Activated CD4-positive, alpha-beta memory T cell treated with anti-CD3 and anti-CD28 coated beads, Interleukin-2, amount 10 ng/mL, durations not matched to agents 7 days and 5 days (primary cell): Measurements from ENCODE around the gene SULT1A4. TPM values are rescaled to one million over a fixed set of nuclear protein-coding genes. Genes with fewer than 3 reads are reported as not detected.
A peak's percentile ranks its signal among the peaks of the same experiment; 100 is the strongest.
"Not testable (repeated sequence)": the region's sequence is repeated elsewhere in the genome, so short reads cannot be mapped to it uniquely, and the experiment has no call there.

Experiments
- CTCF ChIA-PET: fragments of 350-600 bp; sonication (Branson Sonifier 250); formaldehyde crosslinking; loops from one replicate; lab custom pipeline; 2021; ENCODE audit warnings: antibody characterized with exemption, inconsistent platforms; lab: Charles Lee
- POLR2A ChIA-PET: fragments of 350-600 bp; sonication (Branson Sonifier 250); formaldehyde crosslinking; loops from one replicate; lab custom pipeline; 2021; ENCODE audit warnings: antibody characterized with exemption; lab: Charles Lee
- DNase-seq: peaks from one replicate; pipeline ENCODE4 v3.0.0-alpha.2; 2020
- H3K27ac Mint-ChIP-seq: one replicate; pipeline ENCODE4 v1.8.0; 2021; ENCODE audit warnings: mild to moderate bottlenecking, mixed read lengths
- H3K27me3 Mint-ChIP-seq: one replicate; pipeline ENCODE4 v1.8.0; 2021; ENCODE audit warnings: mixed read lengths
- H3K36me3 Mint-ChIP-seq: one replicate; pipeline ENCODE4 v1.8.0; 2021; ENCODE audit warnings: low read depth, mixed read lengths
- H3K4me1 Mint-ChIP-seq: one replicate; pipeline ENCODE4 v1.8.0; 2021; ENCODE audit warnings: mixed read lengths
- H3K4me3 Mint-ChIP-seq: one replicate; pipeline ENCODE4 v1.8.0; 2021; ENCODE audit warnings: mild to moderate bottlenecking, mixed read lengths
- H3K9me3 Mint-ChIP-seq: one replicate; pipeline ENCODE4 v1.8.0; 2021; ENCODE audit warnings: mixed read lengths
- total RNA-seq, 2 experiments: library from RNA; stranded (reverse); gene quantifications; one replicate each; pipeline ENCODE4 v1.2.3, GENCODE V29; 2021

Gene SULT1A4
- total RNA-seq: 1 to 10 TPM; 1.9 to 2.4 TPM

DNA sequence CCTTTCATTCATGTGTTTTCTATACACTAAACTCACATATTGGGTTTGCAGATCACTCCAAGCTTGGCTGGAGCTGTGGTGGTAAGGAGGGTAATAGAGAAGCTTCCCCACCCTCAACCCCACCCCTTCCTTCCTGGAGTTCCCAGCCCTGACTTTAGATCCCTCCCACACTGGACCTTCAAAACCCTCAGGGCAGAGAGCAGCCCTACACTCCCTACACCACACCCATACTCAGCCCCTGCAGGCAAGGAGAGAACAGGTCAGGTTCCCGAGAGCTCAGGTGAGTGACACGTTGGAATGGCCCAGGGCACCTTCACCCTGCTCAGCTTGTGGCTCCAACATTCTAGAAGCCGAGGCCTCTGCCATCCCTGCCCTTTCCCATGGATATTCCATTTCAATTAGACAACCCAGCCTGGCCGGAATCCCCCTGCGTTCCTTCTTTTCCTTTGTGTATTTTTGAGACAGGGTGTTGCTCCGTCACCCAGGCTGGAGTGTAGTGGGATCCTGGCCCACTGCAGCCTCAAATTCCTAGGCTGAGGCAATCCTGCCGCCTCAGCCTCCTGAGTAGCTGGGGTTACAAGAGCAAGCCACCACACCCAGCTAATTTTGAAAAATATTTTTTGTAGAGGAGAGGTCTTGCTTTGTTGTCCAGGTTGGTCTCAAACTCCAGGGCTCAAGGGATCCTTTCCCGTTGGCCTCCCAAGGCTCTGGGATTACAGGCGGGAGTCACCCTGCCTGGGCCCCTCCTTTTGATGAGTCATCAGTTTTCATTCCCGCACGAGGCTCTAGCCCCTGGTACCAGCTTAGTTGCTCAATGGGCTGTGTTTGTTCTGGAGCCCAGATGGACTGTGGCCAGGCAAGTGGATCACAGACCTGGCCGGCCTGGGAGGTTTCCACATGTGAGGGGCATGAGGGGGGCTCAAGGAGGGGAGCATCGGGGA lies at the start of gene SULT1A4:
TSS of gene SULT1A4 (plus strand) at position 208 of the 941 bp plus-strand sequence. CDS start 1,473 bp downstream, outside the sequence.
- H3K4me3 Mint-ChIP-seq, H3K27me3 Mint-ChIP-seq, H3K9me3 Mint-ChIP-seq, CTCF ChIA-PET, H3K36me3 Mint-ChIP-seq, DNase-seq, H3K27ac Mint-ChIP-seq, H3K4me1 Mint-ChIP-seq, POLR2A ChIA-PET: not testable (repeated sequence)

DNA sequence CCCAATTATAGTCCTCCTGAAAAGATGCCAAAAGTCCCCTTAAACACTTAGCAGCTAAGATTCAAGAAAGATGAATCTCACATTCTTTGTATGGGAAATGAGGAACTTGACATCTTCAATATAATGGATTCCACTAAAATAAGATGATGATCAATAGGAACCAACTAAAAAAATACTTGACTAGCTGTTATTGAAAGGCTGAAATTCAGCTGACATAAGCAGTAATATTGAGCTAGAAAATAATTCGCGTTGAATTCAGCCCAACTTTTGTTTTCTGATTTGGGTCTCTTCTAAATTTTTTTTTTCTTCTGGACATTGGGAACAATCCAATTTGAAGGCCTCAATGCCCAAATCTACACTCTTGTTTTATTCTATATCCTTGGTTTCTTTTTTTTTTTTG lies 36.1 kb upstream of the SULT1A4 start:
- DNase-seq, H3K4me1 Mint-ChIP-seq, H3K4me3 Mint-ChIP-seq, H3K9me3 Mint-ChIP-seq, H3K27me3 Mint-ChIP-seq, H3K27ac Mint-ChIP-seq, POLR2A ChIA-PET, CTCF ChIA-PET: not testable (repeated sequence)
- H3K36me3 Mint-ChIP-seq: peaks cover 11% of the 10 kb centered on the region

DNA sequence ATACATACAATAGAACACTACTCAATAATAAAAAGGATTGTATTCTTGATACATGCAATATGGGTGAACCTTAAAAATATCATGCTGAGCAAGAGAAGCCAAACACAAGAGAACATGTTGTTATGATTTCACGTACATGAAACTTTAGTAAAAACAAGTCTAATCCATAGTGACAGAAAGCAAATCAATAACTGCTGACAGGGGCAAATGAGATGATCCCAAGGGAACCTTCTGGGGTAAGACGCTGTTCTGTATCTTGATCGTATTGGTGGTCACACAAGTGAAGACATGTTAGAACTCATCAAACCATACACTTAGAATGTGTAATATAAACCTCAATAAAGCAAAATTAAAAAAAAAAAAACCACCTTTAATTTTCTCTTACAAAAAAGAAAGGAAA lies 34.3 kb upstream of the SULT1A4 start:
- DNase-seq, POLR2A ChIA-PET, H3K4me3 Mint-ChIP-seq, H3K27me3 Mint-ChIP-seq, CTCF ChIA-PET, H3K27ac Mint-ChIP-seq, H3K9me3 Mint-ChIP-seq: not testable (repeated sequence)
- Mint-ChIP-seq H3K4me1 (peaks cover 14% of the 10 kb centered on the region), H3K36me3 (peaks cover 17% of the 10 kb centered on the region)

DNA sequence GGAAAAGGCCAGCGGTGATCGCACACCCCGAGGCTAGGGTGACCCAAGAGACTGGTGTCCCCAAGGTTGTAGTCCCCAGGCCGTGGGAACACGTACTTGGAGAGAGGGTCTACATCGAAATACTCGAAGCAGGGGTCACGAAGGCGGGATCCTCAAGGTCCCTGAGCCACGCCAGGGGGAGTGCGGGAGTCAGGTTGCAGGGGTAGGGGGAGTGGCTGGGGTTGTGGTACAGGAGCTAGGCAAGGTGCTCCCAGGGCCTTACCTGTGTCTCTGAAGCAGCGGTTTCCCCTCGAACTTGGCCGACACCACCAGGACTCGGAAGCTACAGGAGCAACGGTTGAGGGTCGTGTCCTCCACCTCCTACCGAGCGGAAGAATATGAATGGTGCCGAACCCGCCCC lies 6.0 kb upstream of the SULT1A4 start:
- H3K4me3 Mint-ChIP-seq, H3K27ac Mint-ChIP-seq, CTCF ChIA-PET, H3K27me3 Mint-ChIP-seq, DNase-seq, H3K36me3 Mint-ChIP-seq, POLR2A ChIA-PET, H3K9me3 Mint-ChIP-seq, H3K4me1 Mint-ChIP-seq: not testable (repeated sequence)

DNA sequence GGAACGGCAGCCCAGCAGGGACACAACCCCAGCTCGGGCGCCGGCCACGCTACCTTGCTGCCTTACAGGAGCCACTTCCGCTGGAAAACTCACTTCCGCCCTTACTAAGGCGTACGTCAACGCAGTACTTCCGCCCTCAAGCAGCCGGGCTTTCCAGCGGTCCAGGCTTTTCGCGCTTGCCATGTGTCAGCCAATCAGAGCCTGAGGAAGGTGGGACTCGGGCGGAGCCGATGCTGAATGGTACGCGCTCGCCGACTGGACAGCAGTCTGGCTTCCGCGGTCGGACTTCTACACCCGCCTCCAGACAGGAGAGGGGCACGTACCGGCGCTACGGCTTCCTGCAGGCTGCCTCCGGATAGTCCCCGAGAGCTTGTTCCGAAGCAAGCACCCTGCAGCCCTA lies 5.4 kb upstream of the SULT1A4 start, which contains the start of the genes BOLA2 and SLX1B:
TSS of gene BOLA2 (minus strand) at position 83 of the 400 bp plus-strand sequence. CDS start 98 bp downstream, outside the sequence.
TSS of gene SLX1B (plus strand) at position 265 of the 400 bp plus-strand sequence.
- H3K27ac Mint-ChIP-seq, H3K4me1 Mint-ChIP-seq, H3K9me3 Mint-ChIP-seq, H3K36me3 Mint-ChIP-seq, DNase-seq, CTCF ChIA-PET, H3K27me3 Mint-ChIP-seq, H3K4me3 Mint-ChIP-seq, POLR2A ChIA-PET: not testable (repeated sequence)

DNA sequence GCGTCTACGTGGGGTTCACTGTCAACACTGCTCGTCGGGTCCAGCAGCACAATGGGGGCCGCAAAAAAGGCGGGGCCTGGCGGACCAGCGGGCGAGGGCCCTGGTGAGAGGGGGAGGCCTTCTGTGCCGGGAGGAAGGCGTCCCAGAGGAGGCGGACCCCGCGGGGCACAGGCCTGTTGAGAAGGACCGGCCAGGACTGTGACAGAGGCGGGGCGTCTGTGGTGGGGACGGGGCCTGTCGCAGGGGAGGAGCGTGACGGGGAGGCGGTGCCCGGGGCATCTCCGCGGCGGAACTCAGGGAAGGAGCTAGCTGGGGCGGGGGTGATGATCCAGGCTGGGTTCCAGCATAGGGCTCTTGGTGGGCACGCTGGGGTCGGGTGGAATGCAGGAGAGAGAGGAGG lies 4.9 kb upstream of the SULT1A4 start:
- H3K4me3 Mint-ChIP-seq, H3K9me3 Mint-ChIP-seq, H3K27ac Mint-ChIP-seq, DNase-seq, H3K4me1 Mint-ChIP-seq, H3K36me3 Mint-ChIP-seq, CTCF ChIA-PET, POLR2A ChIA-PET, H3K27me3 Mint-ChIP-seq: not testable (repeated sequence)

DNA sequence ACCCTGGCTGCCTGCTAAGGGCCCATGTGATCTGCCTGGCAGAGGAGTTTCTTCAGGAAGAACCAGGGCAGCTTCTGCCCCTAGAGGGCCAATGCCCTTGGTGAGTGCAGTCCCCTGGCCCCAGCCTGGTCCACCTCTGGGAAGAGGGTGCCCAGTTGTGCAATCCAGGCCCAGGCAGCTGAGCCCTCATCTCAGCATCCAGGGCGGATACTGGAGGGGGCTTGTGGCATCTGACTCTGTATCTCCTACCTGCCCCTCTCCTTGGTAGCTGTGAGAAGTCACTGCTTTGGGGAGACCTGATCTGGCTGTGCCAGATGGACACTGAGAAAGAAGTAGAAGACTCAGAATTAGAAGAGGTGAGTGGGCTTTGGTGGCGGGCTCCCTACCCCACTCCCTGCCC lies 2.1 kb upstream of the SULT1A4 start:
- POLR2A ChIA-PET, H3K4me3 Mint-ChIP-seq, H3K27me3 Mint-ChIP-seq, H3K27ac Mint-ChIP-seq, H3K4me1 Mint-ChIP-seq, H3K36me3 Mint-ChIP-seq, CTCF ChIA-PET, H3K9me3 Mint-ChIP-seq, DNase-seq: not testable (repeated sequence)

DNA sequence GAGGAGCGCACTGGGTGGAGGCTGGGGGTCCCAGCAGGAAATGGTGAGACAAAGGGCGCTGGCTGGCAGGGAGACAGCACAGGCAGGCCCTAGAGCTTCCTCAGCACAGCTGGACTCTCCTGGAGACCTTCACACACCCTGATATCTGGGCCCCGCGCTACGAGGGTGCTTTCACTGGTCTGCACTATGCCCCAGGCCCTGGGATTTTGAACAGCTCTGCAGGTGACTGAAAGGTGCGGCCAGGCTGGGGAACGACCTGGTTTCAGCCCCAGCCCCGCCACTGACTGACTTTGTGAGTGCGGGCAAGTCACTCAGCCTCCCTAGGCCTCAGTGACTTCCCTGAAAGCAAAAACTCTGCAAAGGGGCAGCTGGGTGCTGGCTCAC lies 926 bp downstream of the SULT1A4 start:
- H3K27ac Mint-ChIP-seq, POLR2A ChIA-PET, DNase-seq, CTCF ChIA-PET, H3K36me3 Mint-ChIP-seq, H3K9me3 Mint-ChIP-seq, H3K4me3 Mint-ChIP-seq, H3K27me3 Mint-ChIP-seq, H3K4me1 Mint-ChIP-seq: not testable (repeated sequence)

DNA sequence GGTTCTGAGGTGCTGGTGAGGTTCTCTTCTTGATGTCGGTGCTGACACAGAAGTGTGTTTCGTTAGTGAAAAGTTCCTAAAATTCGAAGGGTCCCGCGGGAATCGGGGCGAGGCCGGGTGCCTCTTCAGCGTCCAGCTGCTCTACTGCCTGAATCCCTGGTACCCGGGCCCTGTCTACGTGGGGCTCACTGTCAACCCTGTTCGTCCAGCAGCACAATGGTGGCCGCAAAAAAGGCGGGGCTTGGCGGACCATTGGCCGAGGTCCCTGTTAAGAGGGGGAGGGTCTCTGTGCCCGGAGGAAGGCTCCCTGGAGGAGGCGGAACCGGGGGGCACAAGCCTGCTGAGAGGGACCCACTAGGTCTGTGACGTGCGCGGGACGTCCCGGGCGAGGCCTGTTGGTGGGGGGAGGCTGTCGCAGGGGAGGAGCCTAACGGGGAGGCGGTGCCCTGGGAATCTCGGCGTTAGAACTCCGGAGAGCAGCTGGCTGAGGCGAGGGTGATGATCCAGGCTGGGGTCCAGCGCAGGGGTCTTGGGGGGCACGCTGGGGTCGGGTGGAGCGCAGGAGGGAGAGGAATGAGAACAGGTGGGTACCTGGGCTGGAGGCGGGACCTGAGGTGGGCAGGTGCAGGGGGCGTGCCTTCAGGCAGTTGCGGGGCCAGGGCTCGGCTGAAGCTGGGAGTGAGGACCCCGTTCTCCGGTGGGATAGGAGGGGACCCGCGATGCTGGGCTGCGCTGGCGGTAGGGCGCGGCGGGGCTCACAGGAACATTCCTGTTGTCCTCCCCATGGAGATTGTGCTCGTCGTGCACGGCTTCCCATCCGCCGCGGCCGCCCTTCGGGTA lies 6.5 kb downstream of the SULT1A4 start:
- H3K27ac Mint-ChIP-seq, POLR2A ChIA-PET, H3K27me3 Mint-ChIP-seq, H3K36me3 Mint-ChIP-seq, DNase-seq, H3K4me3 Mint-ChIP-seq, H3K9me3 Mint-ChIP-seq, CTCF ChIA-PET, H3K4me1 Mint-ChIP-seq: not testable (repeated sequence)

DNA sequence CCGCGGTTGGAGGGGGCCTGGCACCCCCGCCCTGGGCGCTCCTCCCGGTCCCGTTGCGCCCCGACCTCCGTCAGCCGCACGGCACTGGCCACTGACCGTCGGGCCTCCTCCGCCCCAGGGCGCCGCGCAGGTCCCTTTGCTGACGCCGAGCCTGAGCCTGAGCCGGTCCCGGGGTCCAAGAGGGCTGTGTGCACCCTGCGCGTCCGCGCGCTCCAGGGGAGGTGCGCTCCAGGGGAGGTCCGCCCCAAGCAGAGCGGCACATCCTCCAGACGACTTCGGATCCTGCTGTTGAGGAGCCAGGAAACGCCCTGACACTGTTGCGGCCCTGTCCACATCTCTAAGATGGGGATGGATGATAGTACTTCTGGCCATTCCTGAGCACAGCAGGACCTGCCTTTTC lies 7.2 kb downstream of the SULT1A4 start:
- H3K27ac Mint-ChIP-seq, H3K9me3 Mint-ChIP-seq, CTCF ChIA-PET, POLR2A ChIA-PET, H3K4me3 Mint-ChIP-seq, H3K4me1 Mint-ChIP-seq, H3K27me3 Mint-ChIP-seq, H3K36me3 Mint-ChIP-seq, DNase-seq: not testable (repeated sequence)

DNA sequence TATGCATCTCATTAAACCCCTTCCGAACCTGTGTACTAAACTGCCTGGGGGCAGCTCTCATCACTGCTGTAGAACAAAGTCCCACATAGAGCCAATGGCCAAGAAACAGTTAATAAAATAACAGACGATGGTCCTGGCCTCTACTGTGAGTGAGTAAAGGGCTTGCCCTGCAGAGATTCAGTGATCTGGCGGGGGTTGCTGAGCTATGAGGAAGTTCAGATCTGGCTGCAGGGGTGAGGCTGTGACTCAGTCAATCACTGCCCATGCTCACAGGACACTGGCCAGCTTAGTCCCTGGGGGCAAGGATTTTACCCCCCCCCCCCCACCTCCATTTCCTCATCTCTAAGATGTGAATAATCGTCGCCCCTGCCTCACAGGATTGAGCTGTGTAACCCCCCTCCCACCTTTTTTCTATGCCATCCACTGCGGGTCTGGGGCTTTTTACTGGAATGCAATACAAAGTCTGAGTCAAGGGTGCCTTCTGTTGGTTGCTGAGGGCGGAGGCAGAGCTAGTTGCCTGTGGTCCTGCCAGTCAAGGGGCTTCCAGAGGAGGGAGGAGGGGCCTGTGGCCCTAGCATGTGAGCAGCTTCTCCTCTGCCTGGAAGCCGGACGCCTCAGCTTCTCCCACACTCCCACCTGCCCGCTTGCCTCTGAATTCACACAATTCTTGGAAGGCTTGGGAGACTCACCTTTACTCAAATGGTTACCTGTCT lies 8.1 kb downstream of the SULT1A4 start:
- H3K27me3 Mint-ChIP-seq, H3K27ac Mint-ChIP-seq, DNase-seq, H3K9me3 Mint-ChIP-seq, H3K36me3 Mint-ChIP-seq, CTCF ChIA-PET, H3K4me3 Mint-ChIP-seq, H3K4me1 Mint-ChIP-seq, POLR2A ChIA-PET: not testable (repeated sequence)

DNA sequence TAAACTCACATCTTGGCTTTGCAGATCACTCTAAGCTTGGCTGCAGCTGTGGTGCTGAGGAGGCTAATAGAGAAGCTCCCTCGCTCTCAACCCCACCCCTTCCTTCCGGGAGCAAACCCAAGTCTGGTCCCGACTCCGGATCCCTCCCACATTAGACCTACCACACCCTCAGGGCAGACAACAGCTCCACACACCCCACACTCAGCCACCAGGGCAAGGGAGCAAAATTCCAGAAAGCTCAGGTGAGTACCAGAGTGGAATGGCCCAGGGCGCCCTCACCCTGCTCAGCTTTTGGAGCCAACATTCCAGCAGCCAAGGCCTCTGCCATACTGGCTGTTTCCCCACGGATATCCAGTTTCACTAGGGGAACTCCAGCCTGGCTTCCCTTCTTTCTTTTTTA lies 9.9 kb downstream of the SULT1A4 start:
- peak overlapping the region; percentile 31 for H3K27ac Mint-ChIP-seq
- H3K36me3 Mint-ChIP-seq, POLR2A ChIA-PET, H3K9me3 Mint-ChIP-seq, H3K4me1 Mint-ChIP-seq, H3K4me3 Mint-ChIP-seq, CTCF ChIA-PET, H3K27me3 Mint-ChIP-seq: not testable (repeated sequence)
- peak; percentile 48 for DNase-seq

DNA sequence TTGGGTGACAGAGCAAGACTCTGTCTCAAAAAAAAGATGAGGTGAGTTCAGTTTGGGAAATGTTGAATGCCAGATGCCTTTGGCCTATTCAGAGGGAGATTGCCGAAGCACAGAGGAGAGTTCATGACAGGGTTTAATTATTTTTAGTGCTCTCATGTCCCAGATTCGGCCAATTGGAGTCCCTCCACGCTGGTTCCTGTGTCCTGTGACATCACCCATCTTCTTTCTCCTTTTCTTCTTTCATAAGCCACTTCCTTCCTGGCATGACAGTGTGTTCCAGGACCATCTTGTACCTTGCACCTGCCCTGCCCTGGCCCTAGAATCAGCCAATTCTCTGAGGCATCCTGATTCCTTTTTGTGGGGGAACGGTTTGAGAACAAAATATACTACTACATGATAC lies 12.4 kb downstream of the SULT1A4 start:
- H3K27ac Mint-ChIP-seq, H3K36me3 Mint-ChIP-seq, H3K27me3 Mint-ChIP-seq, H3K4me3 Mint-ChIP-seq, POLR2A ChIA-PET, DNase-seq, CTCF ChIA-PET, H3K4me1 Mint-ChIP-seq, H3K9me3 Mint-ChIP-seq: not testable (repeated sequence)
